IMR-90 (cell line): ENCODE data around the gene PDZD2. TPM values are rescaled to one million over a fixed set of nuclear protein-coding genes. Genes with fewer than 3 reads are reported as not detected.

Experiments
- ATAC-seq: fragments of 200-7000 bp; cut with Tn5 transposase; 2 replicates; pipeline ENCODE4 v1.9.1; 2020; ENCODE audit warnings: low read depth, mild to moderate bottlenecking, moderate library complexity
- BruUV-seq: library from RNA; stranded (reverse); fragments of 400-500 nt; replicated peaks from 2 replicates; lab custom pipeline; 2021; lab: Mats Ljungman, UMichigan
- CTCF ChIA-PET: fragments of 300-600 bp; formaldehyde crosslinking; extraction: SDS; loops from one replicate; lab custom pipeline; 2021; ENCODE audit warnings: antibody characterized with exemption; lab: Yijun Ruan, JAX
- POLR2A ChIA-PET: fragments of 300-600 bp; sonication (Branson Sonifier 250); formaldehyde crosslinking; loops from one replicate; lab custom pipeline; 2022; ENCODE audit warnings: antibody characterized with exemption; ENCODE audit not compliant: unreplicated experiment; lab: Charles Lee
- DNase-seq: peaks from one replicate; pipeline ENCODE4 v3.0.0; 2013
- H2AFZ ChIP-seq: replicated peaks from 2 replicates; pipeline ENCODE3; 2013; ENCODE audit warnings: low read length, mild to moderate bottlenecking; ENCODE audit not compliant: poor library complexity
- H2AK5ac ChIP-seq: 2 replicates; pipeline ENCODE4 v1.6.1; 2013; ENCODE audit warnings: low read depth, low read length, inconsistent platforms
- H2AK9ac ChIP-seq: replicated peaks from 2 replicates; pipeline ENCODE3; 2013; ENCODE audit warnings: mild to moderate bottlenecking, low read depth, low read length, moderate library complexity; ENCODE audit not compliant: poor library complexity
- H2BK120ac ChIP-seq: 2 replicates; pipeline ENCODE4 v1.6.1; 2013; ENCODE audit warnings: low read depth, low read length, inconsistent platforms
- H2BK15ac ChIP-seq: 3 replicates; pipeline ENCODE4 v1.6.1; 2013; ENCODE audit warnings: low read depth, low read length, inconsistent platforms
- H2BK20ac ChIP-seq: 2 replicates; pipeline ENCODE4 v1.6.1; 2013; ENCODE audit warnings: low read depth, mild to moderate bottlenecking, inconsistent platforms, low read length, moderate library complexity
- H2BK5ac ChIP-seq: 2 replicates; pipeline ENCODE4 v1.6.1; 2013; ENCODE audit warnings: mild to moderate bottlenecking, low read depth, low read length, inconsistent platforms; ENCODE audit not compliant: poor library complexity, severe bottlenecking
- H3K14ac ChIP-seq: replicated peaks from 2 replicates; pipeline ENCODE4 v1.6.1; 2013; ENCODE audit warnings: low read depth, low read length, inconsistent platforms
- H3K18ac ChIP-seq: 2 replicates; pipeline ENCODE4 v1.6.1; 2013; ENCODE audit warnings: low read depth, low read length, control low read depth
- H3K23ac ChIP-seq: 2 replicates; pipeline ENCODE4 v1.6.1; 2013; ENCODE audit warnings: low read depth, low read length, inconsistent platforms
- H3K27ac ChIP-seq: 2 replicates; pipeline ENCODE4 v1.5.1; 2013; ENCODE audit warnings: mild to moderate bottlenecking, control low read depth, low read length; ENCODE audit not compliant: insufficient read depth
- H3K27me3 ChIP-seq: 2 replicates; pipeline ENCODE4 v1.6.1; 2013; ENCODE audit warnings: low read length; ENCODE audit not compliant: control insufficient read depth, insufficient read depth
- H3K36me3 ChIP-seq: 2 replicates; pipeline ENCODE4 v1.6.1; 2013; ENCODE audit warnings: low read length, mixed read lengths; ENCODE audit not compliant: control insufficient read depth, insufficient read depth
- H3K4ac ChIP-seq: 2 replicates; pipeline ENCODE4 v1.6.1; 2013; ENCODE audit warnings: low read depth, low read length, inconsistent platforms
- H3K4me1 ChIP-seq: 2 replicates; pipeline ENCODE4 v1.6.1; 2013; ENCODE audit warnings: low read length, mixed read lengths; ENCODE audit not compliant: control insufficient read depth, insufficient read depth
- H3K4me2 ChIP-seq: 2 replicates; pipeline ENCODE4 v1.6.1; 2013; ENCODE audit warnings: low read depth, mild to moderate bottlenecking, control low read depth, low read length, moderate library complexity
- H3K4me3 ChIP-seq: 2 replicates; pipeline ENCODE4 v1.5.1; 2013; ENCODE audit warnings: low read depth, mild to moderate bottlenecking, control low read depth, low read length, moderate library complexity; ENCODE audit not compliant: insufficient read depth
- H3K56ac ChIP-seq: 2 replicates; pipeline ENCODE4 v1.6.1; 2013; ENCODE audit warnings: low read length, inconsistent platforms; ENCODE audit not compliant: insufficient read depth; ENCODE audit errors: extremely low read depth
- H3K79me1 ChIP-seq, 2 experiments: 2 replicates each; pipeline ENCODE4 v1.6.1; 2013; ENCODE audit warnings: low read length in 2 of 2, inconsistent platforms in 1 of 2, low read depth in 1 of 2
- H3K9ac ChIP-seq: 2 replicates; pipeline ENCODE4 v1.6.1; 2013; ENCODE audit warnings: low read depth, low read length, control low read depth
- H3K9me1 ChIP-seq: 2 replicates; pipeline ENCODE4 v1.6.1; 2013; ENCODE audit warnings: low read length, inconsistent platforms; ENCODE audit not compliant: insufficient read depth
- H3K9me3 ChIP-seq: 2 replicates; pipeline ENCODE4 v1.6.1; 2013; ENCODE audit warnings: low read length; ENCODE audit not compliant: control insufficient read depth, insufficient read depth
- H4K20me1 ChIP-seq: 2 replicates; pipeline ENCODE4 v1.6.1; 2013; ENCODE audit warnings: low read length, inconsistent platforms; ENCODE audit not compliant: insufficient read depth
- H4K5ac ChIP-seq: 2 replicates; pipeline ENCODE4 v1.6.1; 2013; ENCODE audit warnings: mild to moderate bottlenecking, low read depth, low read length, control low read depth
- H4K8ac ChIP-seq, 2 experiments: 2 replicates each; pipeline ENCODE4 v1.6.1; 2013; ENCODE audit warnings: low read depth in 2 of 2, low read length in 2 of 2, control low read depth in 1 of 2, inconsistent platforms in 1 of 2
- H4K91ac ChIP-seq: 2 replicates; pipeline ENCODE4 v1.6.1; 2013; ENCODE audit warnings: low read depth, low read length, inconsistent platforms; ENCODE audit not compliant: insufficient read depth
- BHLHE40 ChIP-seq: fragments of 150-350 bp; IDR thresholded peaks from 2 replicates; pipeline ENCODE4 v1.6.1; 2016; ENCODE audit warnings: mild to moderate bottlenecking, low read depth, low read length
- CHD1 ChIP-seq: IDR thresholded peaks from 2 replicates; pipeline ENCODE4 v1.6.1; 2012; ENCODE audit warnings: low read depth, low read length, improper control_type of control experiment
- CTCF ChIP-seq: conservative IDR thresholded peaks from 2 replicates; pipeline ENCODE4 v1.5.1; 2012; ENCODE audit warnings: mild to moderate bottlenecking, low read depth, low read length, improper control_type of control experiment
- ELK1 ChIP-seq: fragments of 150-350 bp; IDR thresholded peaks from 2 replicates; pipeline ENCODE4 v1.6.1; 2016; ENCODE audit warnings: low read depth, mild to moderate bottlenecking, low read length, moderate library complexity, borderline replicate concordance
- MAFK ChIP-seq: IDR thresholded peaks from 2 replicates; pipeline ENCODE4 v1.6.1; 2012; ENCODE audit warnings: low read depth, low read length, improper control_type of control experiment
- MXI1 ChIP-seq: IDR thresholded peaks from 2 replicates; pipeline ENCODE4 v1.6.1; 2012; ENCODE audit warnings: low read depth, mild to moderate bottlenecking, low read length, moderate library complexity, borderline replicate concordance
- NFE2L2 ChIP-seq: fragments of 150-350 bp; IDR thresholded peaks from 2 replicates; pipeline ENCODE4 v1.6.1; 2016; ENCODE audit warnings: low read depth, mild to moderate bottlenecking, low read length
- RCOR1 ChIP-seq: IDR thresholded peaks from 2 replicates; pipeline ENCODE4 v1.6.1; 2012; ENCODE audit warnings: mild to moderate bottlenecking, low read length, improper control_type of control experiment; ENCODE audit not compliant: insufficient replicate concordance
- RFX5 ChIP-seq: IDR thresholded peaks from 2 replicates; pipeline ENCODE4 v1.8.0; 2012; ENCODE audit warnings: low read depth, mild to moderate bottlenecking, low read length, moderate library complexity
- USF2 ChIP-seq: fragments of 150-350 bp; IDR thresholded peaks from 2 replicates; pipeline ENCODE4 v1.6.1; 2017; ENCODE audit warnings: mild to moderate bottlenecking, antibody characterized with exemption, low read length, low read depth
- WGBS, 2 experiments: methylation state at CpG; one replicate each; pipeline versions ENCODE4 v1.1.5 to v1.1.7; 2013; ENCODE audit warnings: missing lambda C conversion rate in 2 of 2; ENCODE audit not compliant: insufficient read length in 1 of 2; ENCODE audit errors: extremely low coverage in 2 of 2; 5-methylcytosine and 5-hydroxymethylcytosine counted together
- dilution Hi-C: fragments of 300-500 bp; cut with HindIII; formaldehyde crosslinking; loops from one replicate; pipeline ENCODE4 v1.14.3; 2018; ENCODE audit warnings: low sequenced_read_pairs; ENCODE audit not compliant: unreplicated experiment
- in situ Hi-C: fragments of 300-500 bp; cut with MboI; formaldehyde crosslinking; loops from 3 replicates; pipeline ENCODE4 v1.14.3; 2019; ENCODE audit warnings: low sequenced_read_pairs, inconsistent platforms, mixed read lengths
- intact Hi-C: fragments of 100-400 bp; cut with micrococcal nuclease; formaldehyde crosslinking; loops from 2 replicates; pipeline ENCODE4 v1.10.0; 2022
- polyA plus RNA-seq, 3 experiments: library from polyadenylated mRNA; depleted of rRNA; stranded (reverse); fragments of >200 nt; gene quantifications; 2 replicates each; pipeline ENCODE4 v1.2.3, GENCODE V29; 2012; ENCODE audit warnings: low replicate concordance in 1 of 3
- total RNA-seq: library from RNA; depleted of rRNA; stranded (reverse); fragments of >200 nt; gene quantifications from 2 replicates; pipeline ENCODE4 v1.2.3, GENCODE V29; 2012

PDZD2 gene
- total and polyA plus RNA-seq, 2 of the 4 experiments (the other 2 are of a cell fraction) = under 0.01 to 0.02 TPM

GRCh38 chr5:32072054-32072453, 433.1 kb downstream of the PDZD2 start:
- H2BK120ac ChIP-seq = no peak overlapping the region
- no peak overlapping the region for H3K14ac ChIP-seq
- no peaks in the 10 kb centered on the region for H3K79me1 ChIP-seq
- WGBS, 2 experiments = 90% methylated on average over 9 of the region's 14 CpGs; no CpG with 5 or more reads in 1 of the 2 experiments
- no peak for DNase-seq
- no peak overlapping the region for H2AFZ ChIP-seq
- no peak overlapping the region for H2AK5ac ChIP-seq
- no peaks in the 10 kb centered on the region for H3K9me3 ChIP-seq
- TF ChIP-seq RCOR1 (no peak), CTCF (no peak), MXI1 (no peak), BHLHE40 (no peak), ELK1 (no peak), USF2 (no peak), MAFK (no peak), CHD1 (no peak), RFX5 (no peak), NFE2L2 (no peak)
- H2BK20ac ChIP-seq = no peak overlapping the region
- in situ Hi-C loops = loop anchor here (10.0 kb wide), 2 partner anchors 147 to 237 kb away; no protein-coding TSS in a partner anchor
- H3K4ac ChIP-seq = no peak overlapping the region
- H2BK5ac ChIP-seq = no peak overlapping the region
- H4K91ac ChIP-seq = no peak overlapping the region
- no peak overlapping the region for H3K9ac ChIP-seq
- no TSS peak for BruUV-seq
- no peak overlapping the region for H3K4me2 ChIP-seq
- no peak overlapping the region for H3K4me3 ChIP-seq
- H3K4me1 ChIP-seq = no peaks in the 10 kb centered on the region
- ChIA-PET POLR2A (no interaction called here), CTCF (no interaction called here)
- H3K36me3 ChIP-seq = no peaks in the 10 kb centered on the region
- no peak overlapping the region for H4K5ac ChIP-seq
- no peaks in the 10 kb centered on the region for H3K9me1 ChIP-seq
- H3K23ac ChIP-seq = no peak overlapping the region
- no peak overlapping the region for H2AK9ac ChIP-seq
- intact Hi-C loops = no loop called here
- no peak overlapping the region for H3K27ac ChIP-seq
- peaks cover 32% of the 10 kb centered on the region for H3K27me3 ChIP-seq
- no peak overlapping the region for H3K56ac ChIP-seq
- no peaks in the 10 kb centered on the region for H4K20me1 ChIP-seq
- H4K8ac ChIP-seq = no peak overlapping the region
- H2BK15ac ChIP-seq = no peak overlapping the region
- H3K18ac ChIP-seq = no peak overlapping the region
- dilution Hi-C loops = loop anchor here (25.0 kb wide), 1 partner anchor 235 kb away; no protein-coding TSS in a partner anchor
- no peak for ATAC-seq
